HFF-Myc (cell line): ENCODE measurements around the gene KRTAP5-5.
A peak's percentile ranks its signal among the peaks of the same experiment; 100 is the strongest.

Experiments used
- DNase-seq: peaks from one replicate; pipeline ENCODE4 v3.0.0-alpha.2; 2011; ENCODE audit warnings: low read depth; ENCODE audit errors: extremely low read depth
- H3K4me3 ChIP-seq: replicated peaks from 2 replicates; pipeline ENCODE4 v1.5.1; 2011; ENCODE audit warnings: low read depth, mild to moderate bottlenecking, control low read depth, low read length
- TF ChIP-seq, protein P1 (sequence below): IDR thresholded peaks from 2 replicates; pipeline ENCODE4 v1.5.1; 2012; ENCODE audit warnings: mild to moderate bottlenecking, low read depth, low read length, control low read depth; ENCODE audit errors: missing control alignments

KRTAP5-5 gene

DNA sequence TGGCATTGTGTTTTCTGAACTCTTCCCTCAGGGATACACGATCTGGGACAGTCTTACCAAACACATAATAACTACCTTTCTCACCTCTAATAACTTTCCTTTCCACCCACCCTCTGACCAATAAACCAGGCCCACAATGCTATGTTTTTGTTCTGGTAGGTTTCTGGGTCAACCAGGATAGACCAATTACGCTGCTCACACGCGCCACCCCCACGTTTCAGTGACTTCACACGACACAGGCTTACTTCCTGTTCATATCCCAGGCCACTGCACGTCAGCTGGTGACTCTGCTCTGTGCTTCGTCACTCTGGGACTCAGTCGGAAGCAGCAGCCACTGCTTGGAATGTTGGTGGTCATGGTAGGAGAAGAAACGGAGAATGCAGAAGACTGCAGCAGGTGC, 10.1 kb upstream of the KRTAP5-5 start:
- no peak for DNase-seq
- H3K4me3 ChIP-seq = no peak overlapping the region
- TF ChIP-seq, protein P1, sequence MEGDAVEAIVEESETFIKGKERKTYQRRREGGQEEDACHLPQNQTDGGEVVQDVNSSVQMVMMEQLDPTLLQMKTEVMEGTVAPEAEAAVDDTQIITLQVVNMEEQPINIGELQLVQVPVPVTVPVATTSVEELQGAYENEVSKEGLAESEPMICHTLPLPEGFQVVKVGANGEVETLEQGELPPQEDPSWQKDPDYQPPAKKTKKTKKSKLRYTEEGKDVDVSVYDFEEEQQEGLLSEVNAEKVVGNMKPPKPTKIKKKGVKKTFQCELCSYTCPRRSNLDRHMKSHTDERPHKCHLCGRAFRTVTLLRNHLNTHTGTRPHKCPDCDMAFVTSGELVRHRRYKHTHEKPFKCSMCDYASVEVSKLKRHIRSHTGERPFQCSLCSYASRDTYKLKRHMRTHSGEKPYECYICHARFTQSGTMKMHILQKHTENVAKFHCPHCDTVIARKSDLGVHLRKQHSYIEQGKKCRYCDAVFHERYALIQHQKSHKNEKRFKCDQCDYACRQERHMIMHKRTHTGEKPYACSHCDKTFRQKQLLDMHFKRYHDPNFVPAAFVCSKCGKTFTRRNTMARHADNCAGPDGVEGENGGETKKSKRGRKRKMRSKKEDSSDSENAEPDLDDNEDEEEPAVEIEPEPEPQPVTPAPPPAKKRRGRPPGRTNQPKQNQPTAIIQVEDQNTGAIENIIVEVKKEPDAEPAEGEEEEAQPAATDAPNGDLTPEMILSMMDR = no peak

DNA sequence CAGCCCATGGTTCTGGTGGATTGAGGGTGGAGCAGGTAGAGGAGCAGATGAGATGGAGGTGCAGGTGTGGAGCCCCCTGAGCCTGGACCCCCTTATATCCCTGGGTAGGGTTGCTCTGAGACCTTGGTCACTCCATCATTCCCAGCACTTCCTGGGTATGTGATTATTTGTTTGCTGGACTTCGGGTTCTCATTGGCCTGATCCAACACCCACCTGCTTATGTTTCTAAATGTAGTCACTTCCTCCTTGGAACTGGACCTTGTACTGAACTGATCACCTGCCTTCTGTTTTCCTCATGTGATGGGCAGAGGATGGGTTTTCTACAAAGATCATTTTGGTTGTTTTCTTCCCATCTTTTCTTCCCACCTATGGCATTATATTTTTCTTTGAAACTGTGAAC, 7.5 kb upstream of the KRTAP5-5 start, which contains the start of gene KRTAP5-4:
TSS of gene KRTAP5-4 (minus strand) at position 53 of the 400 bp plus-strand sequence. CDS start at position 8, 45 bp downstream.
- no peak for DNase-seq
- no peak within 1 kb of the TSS for H3K4me3 ChIP-seq
- TF ChIP-seq, protein P1 = no peak

DNA sequence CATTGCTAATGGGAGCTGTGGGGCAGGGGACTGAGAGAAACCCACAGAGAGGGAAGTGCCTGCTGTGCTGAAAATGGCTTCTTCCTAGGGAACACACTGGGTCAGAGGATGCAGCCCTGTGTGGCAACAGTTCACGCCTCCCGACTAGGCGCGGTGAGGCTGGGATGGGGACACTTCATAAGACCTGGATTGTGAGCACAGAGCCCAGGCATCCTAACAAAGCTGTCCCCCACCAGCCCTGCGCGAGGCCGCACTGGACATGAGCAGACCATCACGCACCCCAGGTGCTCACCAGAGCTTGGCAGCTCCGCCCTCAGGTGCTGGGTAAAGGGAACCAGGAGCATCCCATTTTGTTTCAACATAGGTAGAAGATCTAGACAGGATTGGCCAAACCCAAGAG, 5.9 kb upstream of the KRTAP5-5 start:
- TF ChIP-seq, protein P1 = no peak
- H3K4me3 ChIP-seq = no peak overlapping the region
- no peak for DNase-seq

DNA sequence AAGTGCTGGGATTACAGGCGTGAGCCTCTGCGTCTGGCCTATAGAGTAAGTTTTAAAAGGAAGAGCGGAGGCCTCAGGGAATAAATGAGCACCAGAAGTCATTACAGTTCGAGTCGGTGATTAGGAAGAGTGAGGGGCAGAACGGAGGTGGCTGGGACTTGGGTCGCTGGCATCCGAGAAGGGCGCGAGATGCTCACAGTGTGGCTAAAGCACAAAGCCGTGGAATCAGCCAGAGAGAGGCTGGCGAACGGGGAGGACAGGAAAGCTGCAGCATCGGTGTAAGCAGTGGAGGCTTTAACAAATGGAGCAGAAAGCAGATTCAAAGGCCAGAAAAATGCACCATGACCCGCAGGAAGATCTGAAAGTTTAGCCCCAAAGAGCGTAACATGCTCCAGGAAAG, 5.0 kb upstream of the KRTAP5-5 start:
- H3K4me3 ChIP-seq = no peak overlapping the region
- DNase-seq = no peak
- TF ChIP-seq, protein P1 = no peak

DNA sequence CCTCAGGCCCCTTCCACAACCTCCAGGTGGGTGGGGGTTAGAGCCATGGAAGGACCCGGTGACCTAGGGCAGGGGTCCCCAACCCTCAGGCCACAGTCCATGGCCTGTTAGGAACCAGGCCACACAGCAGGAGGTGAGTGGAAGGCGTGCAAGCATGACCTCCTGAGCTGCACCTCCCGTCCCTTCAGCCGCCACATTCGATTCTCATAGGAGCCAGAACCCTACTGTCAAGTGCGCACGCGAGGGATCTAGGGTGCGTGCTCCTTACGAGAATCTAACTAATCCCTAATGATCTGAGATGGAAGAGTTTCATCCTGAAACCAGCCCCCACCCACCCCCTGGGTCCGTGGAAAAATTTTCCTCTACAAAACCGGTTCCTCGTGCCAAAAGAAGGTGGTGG, 4.0 kb upstream of the KRTAP5-5 start:
- TF ChIP-seq, protein P1 = no peak
- H3K4me3 ChIP-seq = no peak overlapping the region
- no peak for DNase-seq

DNA sequence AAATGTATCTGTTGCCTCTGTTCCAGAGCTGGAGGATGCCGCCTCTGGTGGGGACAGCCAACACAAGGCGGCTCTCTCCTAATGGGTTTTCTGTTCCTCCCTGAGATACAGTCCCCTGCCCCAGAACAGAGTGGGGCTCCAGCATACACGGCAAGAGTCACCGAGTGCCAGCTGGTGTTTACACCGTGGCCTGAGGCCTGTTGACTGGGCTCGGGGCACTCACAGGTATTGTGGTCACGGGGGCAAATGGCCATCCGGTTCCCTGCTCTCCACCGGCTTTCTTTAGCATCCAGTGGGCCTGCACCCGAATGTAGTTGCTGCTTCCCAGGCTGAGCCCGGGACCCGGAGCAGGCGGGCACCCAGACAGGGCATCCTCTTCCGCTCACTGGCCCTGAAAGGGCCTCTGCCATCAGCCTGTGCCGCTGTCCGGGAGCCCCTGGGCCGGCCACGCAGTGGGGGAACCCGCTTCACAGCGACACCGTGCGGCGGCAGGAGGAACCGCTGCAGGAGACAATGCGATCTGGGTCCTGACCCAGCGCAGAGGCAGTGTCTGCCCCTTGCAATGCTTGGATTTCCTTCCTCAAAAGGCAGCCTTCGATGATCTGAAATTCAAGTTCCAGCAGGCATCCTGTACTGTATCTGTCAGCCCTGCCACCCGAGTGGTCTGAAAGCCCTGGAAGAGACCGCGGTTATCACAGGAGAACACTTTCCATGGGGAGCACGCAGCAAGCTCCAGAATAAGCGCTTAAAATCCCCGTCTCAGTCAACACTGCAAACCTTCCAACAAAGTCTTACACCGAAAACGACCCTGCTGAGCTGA, 859 bp upstream of the KRTAP5-5 start:
- no peak for DNase-seq
- TF ChIP-seq, protein P1 = peak; percentile 96

More for the DNA sequence above, 859 bp upstream of the KRTAP5-5 start:
- H3K4me3 ChIP-seq = no peak overlapping the region
